Fibroblast of villous mesenchyme (primary cell): ENCODE results near the gene IL23R. TPM values are rescaled to one million over a fixed set of nuclear protein-coding genes. Genes with fewer than 3 reads are reported as not detected.

ENCODE experiments used
- DNase-seq: peaks from one replicate; pipeline ENCODE4 v3.0.0-alpha.2; 2010; ENCODE audit warnings: low read depth
- H3K4me3 ChIP-seq: 2 replicates; pipeline ENCODE4 v1.5.1; 2011; ENCODE audit warnings: low read depth, mild to moderate bottlenecking, low read length
- CTCF ChIP-seq: IDR thresholded peaks from 2 replicates; pipeline ENCODE4 v1.5.1; 2012; ENCODE audit warnings: low read depth, mild to moderate bottlenecking, low read length; ENCODE audit not compliant: insufficient read depth
- total RNA-seq: library from RNA; depleted of rRNA; stranded (reverse); fragments of >200 nt; gene quantifications from 2 replicates; pipeline ENCODE4 v1.2.3, GENCODE V29; 2012

The IL23R gene
- total RNA-seq, 1 donor: not detected

- no peak for DNase-seq
- no peak for TF ChIP-seq CTCF
- no peak overlapping the region for H3K4me3 ChIP-seq
These were observed 9.4 kb downstream of the IL23R start for GRCh38 chr1:67175530-67176087.

- no peak for TF ChIP-seq CTCF
- no peak overlapping the region for H3K4me3 ChIP-seq
- no peak for DNase-seq
These were observed 18.7 kb downstream of the IL23R start for GRCh38 chr1:67184838-67185421.

GRCh38 chr1:67188137-67188536, 21.9 kb downstream of the IL23R start:
- H3K4me3 ChIP-seq: no peak overlapping the region
- TF ChIP-seq CTCF: no peak
- no peak for DNase-seq

GRCh38 chr1:67189953-67190352, 23.7 kb downstream of the IL23R start:
- no peak overlapping the region for H3K4me3 ChIP-seq
- no peak for DNase-seq
- no peak for TF ChIP-seq CTCF

DNA sequence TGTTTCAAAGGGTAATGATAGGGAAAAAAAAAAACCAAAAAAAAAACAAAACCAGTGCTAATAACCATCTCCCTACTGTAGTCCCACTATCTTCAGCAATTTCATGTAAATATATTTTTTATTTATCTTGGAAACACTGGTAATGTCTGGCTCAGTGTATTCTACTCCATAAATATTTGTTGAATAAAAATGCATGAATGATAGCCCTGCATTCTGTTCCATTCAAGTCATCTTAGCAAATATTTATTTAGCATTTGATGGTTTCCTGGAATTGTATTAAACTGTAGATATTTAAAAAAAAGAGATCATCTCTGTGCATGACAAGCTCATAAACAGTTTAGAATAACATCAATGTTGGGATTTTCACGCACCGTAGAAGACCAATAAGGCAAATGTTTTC, 24.2 kb downstream of the IL23R start:
- no peak overlapping the region for H3K4me3 ChIP-seq
- TF ChIP-seq CTCF: no peak
- DNase-seq: no peak

- no peak overlapping the region for H3K4me3 ChIP-seq
- TF ChIP-seq CTCF: no peak
- no peak for DNase-seq
These were observed 24.7 kb downstream of the IL23R start for GRCh38 chr1:67190942-67191341.
